Glomerular visceral epithelial cell (primary cell): ENCODE data around the gene SPTLC1.
A peak's percentile ranks its signal among the peaks of the same experiment; 100 is the strongest.
"Not testable (repeated sequence)": the region's sequence is repeated elsewhere in the genome, so short reads cannot be mapped to it uniquely, and the experiment has no call there.

Experiments used
- DNase-seq: peaks from one replicate; pipeline ENCODE4 v3.0.0-alpha.2; 2016; ENCODE audit errors: extremely low spot score

The SPTLC1 gene, protein sequence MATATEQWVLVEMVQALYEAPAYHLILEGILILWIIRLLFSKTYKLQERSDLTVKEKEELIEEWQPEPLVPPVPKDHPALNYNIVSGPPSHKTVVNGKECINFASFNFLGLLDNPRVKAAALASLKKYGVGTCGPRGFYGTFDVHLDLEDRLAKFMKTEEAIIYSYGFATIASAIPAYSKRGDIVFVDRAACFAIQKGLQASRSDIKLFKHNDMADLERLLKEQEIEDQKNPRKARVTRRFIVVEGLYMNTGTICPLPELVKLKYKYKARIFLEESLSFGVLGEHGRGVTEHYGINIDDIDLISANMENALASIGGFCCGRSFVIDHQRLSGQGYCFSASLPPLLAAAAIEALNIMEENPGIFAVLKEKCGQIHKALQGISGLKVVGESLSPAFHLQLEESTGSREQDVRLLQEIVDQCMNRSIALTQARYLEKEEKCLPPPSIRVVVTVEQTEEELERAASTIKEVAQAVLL

DNA sequence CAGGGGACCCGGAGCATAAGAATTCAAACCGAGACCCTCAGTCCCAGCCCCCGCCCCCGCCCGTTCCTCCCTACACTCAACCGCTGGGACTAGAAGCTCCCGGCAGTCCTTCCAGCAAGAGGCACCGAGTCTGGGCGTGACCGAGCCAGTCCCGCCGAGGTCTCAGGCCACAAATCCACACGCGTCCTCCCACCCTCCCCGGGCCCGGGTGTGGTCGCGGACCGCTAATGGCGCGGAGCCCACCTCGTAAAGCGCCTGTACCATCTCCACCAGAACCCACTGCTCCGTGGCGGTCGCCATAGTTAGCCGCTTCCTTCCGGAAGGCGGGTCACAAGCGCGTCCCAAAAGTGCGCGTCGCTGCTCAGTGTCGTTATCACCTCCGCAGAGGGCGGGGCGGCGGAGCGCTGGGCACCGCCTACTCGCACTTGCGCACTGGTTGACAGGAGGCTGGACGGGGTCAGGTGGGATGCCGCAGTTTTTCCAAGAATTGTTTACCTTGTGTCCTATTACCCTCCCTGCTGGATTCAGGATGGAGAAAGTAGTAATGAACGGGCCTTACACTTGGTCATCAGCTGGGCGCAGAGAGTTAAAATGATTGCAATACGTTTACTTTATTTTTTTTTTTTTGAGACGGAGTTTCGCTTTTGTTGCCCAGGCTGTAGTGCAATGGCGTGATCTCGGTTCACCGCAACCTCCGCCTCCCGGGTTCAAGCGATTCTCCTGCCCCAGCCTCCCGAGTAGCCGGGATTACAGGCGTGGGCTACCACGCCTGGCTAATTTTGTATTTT lies at the start of gene SPTLC1:
TSS of gene SPTLC1 (minus strand) at position 343 of the 788 bp plus-strand sequence. CDS start at position 300, 43 bp downstream.
- peak; percentile 92 for DNase-seq

DNA sequence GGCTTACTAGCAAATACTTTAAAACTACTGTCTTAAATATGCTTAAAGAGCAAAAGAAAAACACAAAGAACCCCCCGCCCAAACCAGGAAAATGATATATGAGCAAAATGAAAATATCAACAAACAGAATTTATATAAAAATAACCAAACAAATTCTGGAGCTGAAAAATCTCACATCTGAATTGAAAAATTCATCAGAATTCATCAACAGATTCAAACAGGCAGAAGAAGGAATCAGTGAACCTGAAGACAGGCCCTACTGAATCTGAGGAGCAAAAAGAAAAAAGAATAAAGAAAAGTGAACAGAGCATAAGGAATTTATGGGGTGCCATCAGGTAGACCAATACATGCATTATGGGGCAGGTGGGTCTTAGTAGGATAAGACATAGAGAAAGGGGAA lies 49.8 kb upstream of the SPTLC1 start:
- no peak for DNase-seq

DNA sequence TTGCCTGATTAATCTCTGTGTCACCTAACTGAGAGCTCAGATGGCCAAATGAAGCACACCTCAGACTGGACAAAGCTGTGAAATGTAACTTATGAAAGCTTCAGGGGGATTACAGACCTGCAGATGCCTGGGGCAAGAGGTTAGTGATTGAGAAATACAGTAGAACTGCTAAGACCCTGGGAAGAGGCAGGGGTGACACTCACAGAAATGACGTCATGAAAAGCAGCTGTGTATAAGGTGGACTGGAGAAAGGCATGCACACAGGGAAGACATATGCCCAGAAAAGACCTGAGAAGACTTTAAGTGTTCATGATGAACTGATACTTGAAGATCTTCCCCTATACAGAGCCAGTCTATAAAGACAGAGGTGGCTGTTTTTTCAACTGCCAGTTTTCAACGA lies 49.3 kb upstream of the SPTLC1 start:
- no peak for DNase-seq

DNA sequence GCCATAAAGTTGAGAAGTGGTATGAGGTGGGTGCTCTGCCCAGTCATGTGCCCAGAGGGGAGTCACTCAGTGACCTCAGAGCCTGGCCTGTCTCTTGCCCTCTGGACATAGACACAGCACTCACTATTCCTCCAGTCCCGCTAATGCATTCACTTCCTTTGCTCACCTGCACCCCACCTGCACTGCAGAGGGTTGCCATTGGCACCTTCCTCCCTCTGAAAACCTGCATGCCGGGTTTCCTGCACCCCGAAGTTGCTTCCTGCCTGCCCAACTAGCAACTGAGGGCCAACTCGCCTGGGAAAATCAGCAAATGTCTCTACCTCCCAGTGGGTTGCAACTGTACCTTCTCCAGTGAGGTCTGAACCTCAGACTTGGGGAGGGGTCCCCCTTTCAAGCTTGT lies 48.1 kb upstream of the SPTLC1 start:
- DNase-seq: no peak

DNA sequence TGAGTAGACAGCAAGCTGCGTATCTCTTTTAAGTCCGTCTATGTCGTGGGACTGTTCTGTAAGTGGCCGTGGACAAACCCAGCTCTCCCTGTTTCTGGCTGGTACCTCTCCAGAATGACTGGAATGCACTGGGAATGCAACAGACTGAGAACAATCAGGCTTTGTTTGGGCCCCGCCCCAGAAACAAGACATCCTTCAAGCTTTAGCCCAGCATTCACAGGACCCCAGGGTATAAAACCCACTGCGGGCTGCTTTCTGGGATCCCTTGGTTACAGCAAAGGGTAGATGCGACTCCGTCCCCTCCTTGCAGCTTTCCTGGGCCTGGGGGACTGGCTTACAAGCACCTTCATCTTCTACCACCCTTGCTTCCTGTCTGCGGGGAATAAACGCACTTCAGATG lies 45.6 kb upstream of the SPTLC1 start:
- no peak for DNase-seq

DNA sequence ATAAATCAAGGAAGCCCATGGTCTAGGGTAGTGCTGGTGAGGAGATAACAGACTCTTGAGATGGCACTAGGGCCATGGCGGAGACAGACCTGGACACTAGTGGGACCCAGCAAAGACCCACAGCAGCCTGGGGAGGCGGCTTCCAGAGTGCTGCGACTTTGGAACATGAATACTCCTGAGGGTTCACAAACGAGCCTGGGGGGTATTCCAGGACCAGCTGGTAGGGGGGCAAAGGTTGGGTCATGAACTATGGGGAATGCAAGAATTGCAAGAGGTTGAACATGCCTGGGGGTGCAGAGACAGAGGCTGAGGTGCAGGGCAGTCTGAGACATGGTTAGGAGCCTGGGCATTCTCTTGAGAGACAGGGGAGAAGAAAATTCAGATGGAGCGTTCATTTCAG lies 43.8 kb upstream of the SPTLC1 start:
- DNase-seq: no peak

DNA sequence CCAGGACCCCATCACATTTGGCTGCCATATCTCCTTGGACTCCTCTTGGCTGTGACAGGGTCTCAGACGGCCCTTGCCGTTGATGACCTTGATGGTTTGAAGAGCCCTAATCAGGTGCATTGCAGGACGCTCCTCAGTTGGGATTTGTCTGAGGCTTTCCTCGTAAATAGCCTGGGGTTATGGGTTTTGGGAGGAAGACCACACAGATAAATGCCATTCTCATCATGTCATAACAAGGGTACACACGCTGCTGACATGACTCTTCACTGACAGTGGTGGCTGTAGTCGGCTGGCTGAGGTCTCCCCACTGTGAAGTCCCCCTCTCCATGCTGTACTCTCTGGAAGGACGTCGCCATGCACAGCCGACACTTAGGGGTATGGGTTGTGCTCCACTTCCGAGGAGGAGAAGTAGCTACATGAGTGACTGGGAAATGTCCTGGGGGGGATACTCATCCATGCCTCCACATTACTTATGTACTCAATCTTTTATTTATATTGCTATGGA lies 42.9 kb upstream of the SPTLC1 start:
- DNase-seq: no peak

DNA sequence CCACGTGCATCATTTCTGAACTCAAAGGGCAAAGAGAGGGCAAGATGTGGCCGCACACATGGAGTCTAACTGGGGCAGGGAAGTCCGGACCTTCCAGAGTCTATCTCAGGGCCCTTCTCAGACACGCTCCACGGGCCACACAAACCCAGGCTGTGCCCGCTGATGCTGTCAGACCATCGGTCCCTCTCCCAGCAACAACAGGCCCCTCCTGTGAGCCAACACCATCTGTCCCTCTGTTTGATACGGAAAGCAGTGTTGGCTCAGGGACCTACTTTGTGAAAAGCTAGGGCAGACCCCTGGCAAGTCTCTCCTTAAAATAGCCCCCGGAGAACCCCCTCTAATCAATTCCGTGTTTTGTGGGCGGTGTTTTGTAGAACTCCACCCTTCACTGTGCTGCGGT lies 40.5 kb upstream of the SPTLC1 start:
- not testable (repeated sequence) for DNase-seq

DNA sequence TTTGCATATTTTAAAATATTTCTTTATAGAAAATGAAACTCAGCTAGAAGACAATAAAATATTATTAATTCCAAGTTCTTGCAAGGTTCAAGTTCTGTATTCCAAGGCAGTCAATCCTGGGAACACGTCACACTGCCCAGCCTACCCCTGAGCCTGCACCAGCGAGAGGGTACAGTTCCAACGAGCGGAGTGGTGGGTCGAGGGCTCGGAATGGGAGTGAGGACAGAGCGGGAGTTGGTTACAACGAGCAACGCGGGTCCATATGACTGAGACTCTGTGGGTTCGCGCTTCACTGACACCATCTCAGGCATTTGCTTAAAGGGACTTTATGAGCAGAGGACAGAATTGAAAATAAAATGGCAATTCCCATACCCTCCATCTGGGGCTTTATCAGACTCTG lies 40.0 kb upstream of the SPTLC1 start:
- no peak for DNase-seq

DNA sequence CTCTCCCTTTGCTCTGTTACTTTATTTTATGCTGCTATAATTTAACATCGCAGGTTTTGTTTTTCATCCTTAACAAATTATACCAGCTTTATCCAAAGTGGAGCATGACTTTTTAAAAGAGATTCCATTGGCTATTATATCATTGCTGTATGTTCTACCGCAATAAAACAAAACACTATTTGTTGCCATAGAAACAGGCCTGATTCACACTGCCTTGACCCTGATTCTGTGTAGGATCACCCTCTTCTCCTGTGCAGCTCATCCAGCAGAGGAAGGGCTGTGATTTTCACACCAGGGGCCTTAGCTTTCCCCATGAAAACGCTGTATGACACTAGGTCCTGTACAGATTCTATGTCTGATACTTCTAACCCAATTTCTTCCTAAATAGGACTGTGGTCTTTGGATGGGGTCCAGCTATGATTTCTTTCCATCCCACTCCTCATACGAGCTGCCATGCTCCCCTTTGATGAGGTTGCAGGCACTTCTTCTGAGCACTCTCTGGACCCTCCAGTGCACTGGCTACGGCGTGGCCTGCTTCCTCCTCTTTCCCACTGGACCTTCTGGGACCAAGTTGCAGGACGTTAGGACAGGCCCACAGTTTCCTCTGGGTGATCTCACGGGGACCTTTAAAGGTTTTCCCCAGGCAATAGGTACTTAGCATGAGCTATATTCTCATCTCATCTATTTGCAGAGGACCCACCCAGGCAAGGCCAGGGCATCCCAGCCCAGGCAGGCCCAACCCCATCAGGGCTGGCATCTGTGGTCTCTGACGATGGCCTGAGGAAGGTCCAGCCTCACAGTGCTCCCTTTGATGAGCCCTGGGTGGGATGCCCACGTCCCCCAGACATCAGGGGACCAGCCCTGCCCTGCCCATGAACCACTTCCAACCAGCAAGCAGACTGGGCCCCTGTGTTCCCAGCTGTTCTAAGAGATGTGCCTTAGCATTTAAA lies 38.5 kb upstream of the SPTLC1 start:
- DNase-seq: peak; percentile 75

DNA sequence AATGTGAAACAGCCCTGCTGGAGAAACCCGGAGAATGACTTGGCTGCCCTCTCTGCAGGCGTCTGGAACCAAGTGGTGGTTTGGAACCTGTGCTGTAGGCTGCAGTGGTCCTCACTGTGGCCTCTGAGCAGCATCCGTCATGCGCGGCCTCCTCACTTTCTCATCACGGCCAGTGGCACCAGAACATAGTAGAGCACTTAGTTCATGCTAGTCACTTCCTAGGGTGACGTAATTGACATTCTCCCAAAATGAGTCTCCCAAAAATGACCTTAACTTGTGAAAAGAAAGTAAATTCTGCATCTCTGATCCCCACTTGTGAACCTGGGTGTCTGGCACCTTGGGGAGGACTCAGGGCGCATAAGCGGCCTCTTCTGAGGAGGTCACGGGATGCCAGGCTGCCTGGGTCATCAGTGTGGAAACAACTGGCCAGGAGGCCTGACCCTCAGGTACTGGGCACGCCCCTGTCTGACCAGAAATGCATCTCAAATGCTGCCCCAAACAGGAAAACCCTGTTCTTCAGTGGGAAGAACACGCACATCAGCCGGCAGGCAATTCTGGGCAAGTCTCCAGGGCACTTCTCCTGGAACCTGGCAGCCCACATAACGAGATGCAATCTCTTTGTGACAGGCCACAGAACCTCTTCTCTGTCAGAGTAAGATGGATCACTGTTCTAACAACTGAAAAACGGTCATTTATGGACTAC lies 36.6 kb upstream of the SPTLC1 start:
- peak; percentile 71 for DNase-seq

DNA sequence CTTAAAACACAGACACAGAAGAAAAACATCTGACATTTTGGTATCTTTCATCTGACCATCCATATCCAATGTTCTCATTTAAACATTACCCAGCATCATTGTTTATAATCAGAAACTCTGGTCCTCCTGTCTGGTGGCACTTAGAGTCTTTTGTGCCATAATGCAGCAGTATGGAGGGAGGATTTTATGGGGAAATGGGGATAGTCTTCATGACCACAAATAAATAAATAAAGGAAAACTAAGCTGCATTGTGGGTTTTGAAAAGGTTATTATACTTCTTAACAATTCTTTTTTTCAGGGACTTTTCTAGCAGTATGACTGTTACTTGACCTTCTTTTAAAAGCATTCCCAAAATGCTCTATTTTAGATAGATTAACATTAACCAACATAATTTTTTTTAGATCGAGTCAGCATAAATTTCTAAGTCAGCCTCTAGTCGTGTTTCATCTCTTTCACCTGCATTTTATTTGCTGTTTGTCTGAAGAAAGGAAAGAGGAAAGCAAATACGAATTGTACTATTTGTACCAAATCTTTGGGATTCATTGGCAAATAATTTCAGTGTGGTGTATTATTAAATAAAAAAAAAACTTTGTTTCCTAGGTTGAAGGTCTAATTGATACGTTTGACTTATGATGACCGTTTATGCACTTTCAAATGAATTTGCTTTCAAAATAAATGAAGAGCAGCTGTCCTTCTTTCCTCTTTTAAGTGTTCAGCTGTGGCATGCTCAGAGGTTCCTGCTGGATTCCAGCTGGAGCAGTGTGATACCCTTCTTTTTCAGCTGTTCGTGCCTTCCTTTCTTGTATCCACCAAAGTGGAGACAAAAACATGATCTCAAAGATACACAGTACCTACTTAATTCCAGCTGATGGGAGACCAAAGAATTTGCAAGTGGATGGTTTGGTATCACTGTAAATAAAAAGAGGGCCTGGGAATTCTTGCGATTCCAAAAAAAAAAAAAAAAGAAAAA lies 35.6 kb upstream of the SPTLC1 start:
- not testable (repeated sequence) for DNase-seq

DNA sequence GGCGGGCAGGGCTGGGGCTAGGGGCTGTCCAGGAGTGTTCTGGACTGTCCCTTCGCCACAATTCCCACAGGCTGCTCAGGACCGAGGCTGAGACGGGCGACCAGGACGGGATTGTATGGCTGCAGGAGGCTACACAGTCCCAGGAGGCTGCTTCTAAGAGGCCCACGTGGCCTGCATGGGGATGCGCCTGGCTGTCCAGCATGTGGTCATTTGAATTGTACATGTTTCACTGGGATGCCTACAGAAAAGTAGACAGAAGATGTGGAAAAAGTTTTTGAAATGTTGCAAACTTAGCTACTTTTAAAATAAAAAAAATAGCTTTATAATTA lies 32.6 kb upstream of the SPTLC1 start:
- DNase-seq: no peak

DNA sequence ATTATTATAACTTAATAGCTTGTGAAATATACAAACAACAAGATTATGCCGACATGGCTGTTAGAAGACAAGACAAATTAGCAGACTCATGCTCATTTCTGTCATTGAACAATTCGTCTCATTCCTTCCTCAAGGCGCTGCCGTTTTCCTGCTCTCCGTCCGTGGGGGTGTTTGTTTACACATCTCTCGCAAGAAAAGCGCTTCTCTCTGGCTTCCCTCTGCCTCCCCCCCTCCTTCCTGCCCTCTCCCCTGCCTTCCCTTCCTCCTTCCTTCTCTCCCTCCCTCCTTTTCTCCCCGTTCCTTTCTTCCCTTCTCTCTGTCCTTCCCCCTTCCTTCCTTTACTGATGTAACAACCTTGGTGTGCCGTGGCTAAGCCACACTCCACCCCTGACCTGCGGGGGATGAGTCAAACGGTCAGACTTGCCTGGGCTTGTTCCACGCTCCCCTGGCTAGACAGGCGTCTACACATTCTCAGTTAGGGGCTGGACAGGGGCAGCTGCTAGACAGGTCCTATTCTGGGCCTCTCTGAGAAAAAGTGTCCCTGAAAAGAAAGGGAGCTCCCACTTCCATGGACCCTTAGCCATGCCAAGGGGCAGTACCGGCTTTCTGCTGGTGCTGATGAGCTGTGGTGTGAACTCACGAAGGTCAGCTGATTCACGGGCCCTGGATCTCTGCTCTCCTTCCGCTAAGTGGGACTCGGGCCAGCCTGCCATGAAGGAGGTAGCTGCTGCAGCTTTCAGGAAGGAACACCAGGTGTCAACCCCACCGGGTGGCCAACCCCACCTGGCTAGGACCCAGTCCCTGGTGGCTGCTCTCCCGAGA lies 32.0 kb upstream of the SPTLC1 start:
- peak; percentile 94 for DNase-seq

DNA sequence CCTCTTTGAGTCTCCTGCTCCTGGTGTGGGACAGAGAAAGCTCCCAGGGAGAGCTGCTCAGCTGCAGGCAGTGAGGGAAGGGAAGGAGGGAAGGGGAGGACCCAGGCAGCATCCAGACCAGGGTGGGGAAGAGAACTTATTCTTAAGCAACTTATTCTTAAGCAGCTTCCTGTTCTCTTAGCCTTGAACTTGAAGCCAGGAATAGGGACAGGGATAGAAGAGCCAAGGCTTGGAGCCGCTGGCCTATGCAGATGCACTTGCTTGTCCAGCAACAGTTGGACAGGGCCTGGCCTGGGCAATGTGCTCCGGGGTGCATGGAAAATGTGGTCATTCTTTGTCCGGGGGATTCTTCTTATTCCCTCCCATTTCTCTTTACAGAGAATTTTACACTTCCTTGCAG lies 31.4 kb upstream of the SPTLC1 start:
- no peak for DNase-seq

DNA sequence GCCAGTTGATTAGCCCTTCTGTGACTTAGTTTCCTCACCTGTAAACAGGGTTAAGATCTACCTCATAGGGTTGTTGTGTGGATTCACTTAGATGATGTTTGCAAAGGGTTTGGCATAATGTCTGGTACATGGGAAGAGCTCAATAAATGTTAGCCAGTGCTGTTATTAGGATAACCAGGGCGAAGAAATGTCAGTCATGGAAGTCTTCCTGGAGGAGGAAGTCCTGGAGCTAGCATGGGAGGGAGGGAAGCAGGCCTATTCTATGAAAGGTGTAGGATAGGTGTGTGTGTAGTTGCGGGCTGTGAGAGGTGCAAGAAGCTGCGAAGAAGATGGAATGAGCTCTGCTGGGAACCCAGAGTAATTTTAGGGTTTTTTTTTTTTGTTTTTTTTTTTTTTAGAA lies 30.6 kb upstream of the SPTLC1 start:
- DNase-seq: not testable (repeated sequence)

DNA sequence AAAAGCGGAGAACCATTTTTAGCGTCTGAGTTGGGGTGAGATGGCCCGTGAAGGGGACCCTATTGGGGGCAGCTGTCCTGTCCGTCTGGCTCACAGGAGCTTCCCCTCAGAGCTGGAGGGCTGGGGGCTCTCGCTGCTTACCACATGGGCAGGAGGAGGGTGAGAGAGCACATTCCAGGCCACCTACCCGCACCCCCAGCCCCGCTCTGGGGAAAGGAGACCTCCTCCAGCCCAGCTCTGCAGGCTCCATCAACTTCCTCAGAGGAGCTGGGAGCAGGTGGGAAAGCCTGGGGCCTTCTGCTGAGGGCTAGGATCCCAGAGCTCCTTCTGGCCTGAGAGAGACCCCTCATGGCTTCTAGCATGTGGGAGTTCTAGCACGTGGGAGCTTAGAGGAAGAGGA lies 27.1 kb upstream of the SPTLC1 start:
- no peak for DNase-seq

DNA sequence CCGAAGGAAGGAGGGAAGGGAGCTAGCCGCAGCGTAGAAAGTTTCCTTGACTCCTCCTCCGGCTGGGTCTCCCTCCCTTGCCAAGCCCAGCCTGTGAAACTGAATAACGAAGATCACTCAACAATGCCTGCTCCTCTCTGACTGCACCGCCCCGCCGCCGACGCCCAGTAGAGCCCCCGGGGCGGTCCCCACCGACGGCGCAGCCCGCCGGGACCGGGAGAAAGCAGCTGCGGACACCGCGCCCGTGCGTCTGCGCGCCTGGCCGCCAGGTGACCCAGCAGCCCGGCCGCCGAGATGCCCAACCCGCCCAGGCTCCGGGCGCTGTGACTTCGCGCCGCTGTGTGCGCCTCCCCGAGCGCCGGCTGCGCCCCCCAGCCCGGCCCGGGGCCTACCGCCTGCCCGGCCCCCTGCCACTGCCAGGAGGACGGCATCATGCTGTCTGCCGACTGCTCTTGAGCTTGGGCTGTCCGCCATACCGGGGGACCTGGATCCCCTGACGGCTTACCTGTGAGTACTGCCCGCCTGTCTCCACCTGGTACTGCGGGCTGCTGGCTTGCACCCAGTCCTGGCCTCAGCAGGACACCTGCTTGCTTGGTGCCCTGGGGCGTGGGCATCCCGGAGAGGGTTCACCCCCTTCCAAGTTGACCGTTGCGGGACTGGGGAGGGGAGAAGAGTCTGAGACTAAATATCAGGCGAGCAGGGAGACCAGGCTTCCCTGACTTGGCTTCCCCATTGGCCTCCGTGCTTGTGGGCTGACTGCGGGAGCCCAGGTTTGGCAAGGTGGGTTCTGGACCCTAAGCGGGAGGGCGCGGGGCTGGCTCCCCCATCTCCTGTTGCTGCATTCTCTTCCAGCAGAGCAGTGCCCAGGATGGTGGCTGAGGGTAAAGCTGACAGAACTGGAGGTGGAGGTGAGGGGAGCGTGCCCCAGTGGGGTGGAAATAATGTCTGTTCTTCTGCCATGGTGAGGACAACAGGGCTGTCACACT lies 26.2 kb upstream of the SPTLC1 start:
- DNase-seq: peak; percentile 49
